NCI-H748 (cell line): Measurements from ENCODE around the gene EMP2.
A peak's percentile ranks its signal among the peaks of the same experiment; 100 is the strongest.

Experiments
- DNase-seq: peaks from one replicate; lab custom pipeline; 2025; ENCODE audit not compliant: unreplicated experiment; lab: John Stamatoyannopoulos, UW

The EMP2 gene

GRCh38 chr16:10610499-10611184 lies 30.2 kb upstream of the EMP2 start:
- DNase-seq = peak; percentile 3

GRCh38 chr16:10609402-10609774 lies 29.0 kb upstream of the EMP2 start:
- no peak for DNase-seq

- DNase-seq = no peak
These were observed 28.4 kb upstream of the EMP2 start for GRCh38 chr16:10608687-10609401.

- DNase-seq = no peak
These were observed 26.8 kb upstream of the EMP2 start for GRCh38 chr16:10607157-10607556.

- DNase-seq = no peak
These were observed 26.2 kb upstream of the EMP2 start for GRCh38 chr16:10606607-10607006.

- DNase-seq = no peak
These were observed 25.2 kb upstream of the EMP2 start for GRCh38 chr16:10605636-10606035.

GRCh38 chr16:10601444-10602408 lies 21.3 kb upstream of the EMP2 start:
- no peak for DNase-seq

GRCh38 chr16:10600782-10601443 lies 20.5 kb upstream of the EMP2 start:
- no peak for DNase-seq

GRCh38 chr16:10599626-10600025 lies 19.2 kb upstream of the EMP2 start:
- no peak for DNase-seq

GRCh38 chr16:10598157-10598556 lies 17.8 kb upstream of the EMP2 start:
- DNase-seq = no peak

GRCh38 chr16:10597187-10597601 lies 16.8 kb upstream of the EMP2 start:
- DNase-seq = no peak

- peak; percentile 72 for DNase-seq
These were observed 14.0 kb upstream of the EMP2 start for GRCh38 chr16:10594312-10594950.

- no peak for DNase-seq
These were observed 12.2 kb upstream of the EMP2 start for GRCh38 chr16:10592611-10593010.

- no peak for DNase-seq
These were observed 9.9 kb upstream of the EMP2 start for GRCh38 chr16:10590342-10590741.

GRCh38 chr16:10589109-10589508 lies 8.7 kb upstream of the EMP2 start:
- DNase-seq = no peak

- no peak for DNase-seq
These were observed 7.2 kb upstream of the EMP2 start for GRCh38 chr16:10587622-10588021.

- no peak for DNase-seq
These were observed 4.6 kb upstream of the EMP2 start for GRCh38 chr16:10584981-10585438.

GRCh38 chr16:10583269-10583668 lies 2.9 kb upstream of the EMP2 start:
- DNase-seq = no peak

GRCh38 chr16:10581507-10581906 lies 1.1 kb upstream of the EMP2 start:
- no peak for DNase-seq

- no peak for DNase-seq
These were observed 467 bp upstream of the EMP2 start for GRCh38 chr16:10580883-10581247.

- DNase-seq = no peak
These were observed 828 bp downstream of the EMP2 start for GRCh38 chr16:10579575-10579964.
